ENCODE measurements around the gene GATA2.

The GATA2 gene

GRCh38 chr3:128487813-128488635, 5.0 kb downstream of the GATA2 start:
- peak; percentile 89 for DNase-seq

- no peak for DNase-seq
Measured at GRCh38 chr3:128487538-128487812, 5.5 kb downstream of the GATA2 start.

GRCh38 chr3:128486681-128487537, 6.1 kb downstream of the GATA2 start:
- DNase-seq = no peak

- DNase-seq = no peak
Measured at GRCh38 chr3:128486205-128486628, 6.8 kb downstream of the GATA2 start.

- no peak for DNase-seq
Measured at GRCh38 chr3:128485282-128486204, 7.5 kb downstream of the GATA2 start.

GRCh38 chr3:128484404-128485281, 8.4 kb downstream of the GATA2 start:
- no peak for DNase-seq

GRCh38 chr3:128483657-128484403, 9.2 kb downstream of the GATA2 start:
- DNase-seq = no peak

GRCh38 chr3:128482666-128483656, 10.0 kb downstream of the GATA2 start:
- DNase-seq = peak; percentile 46

GRCh38 chr3:128482175-128482574, 10.8 kb downstream of the GATA2 start:
- DNase-seq = no peak

GRCh38 chr3:128481438-128481942, 11.5 kb downstream of the GATA2 start:
- DNase-seq = peak; percentile 59

- DNase-seq = no peak
Measured at GRCh38 chr3:128480717-128481437, 12.1 kb downstream of the GATA2 start.

GRCh38 chr3:128480278-128480677, 12.7 kb downstream of the GATA2 start:
- DNase-seq = no peak

GRCh38 chr3:128479558-128480086, 13.4 kb downstream of the GATA2 start:
- no peak for DNase-seq

GRCh38 chr3:128478576-128479506, 14.2 kb downstream of the GATA2 start:
- no peak for DNase-seq

- no peak for DNase-seq
Measured at GRCh38 chr3:128476659-128477058, 16.3 kb downstream of the GATA2 start.

GRCh38 chr3:128475355-128475754, 17.6 kb downstream of the GATA2 start:
- DNase-seq = no peak

GRCh38 chr3:128473737-128474136, 19.3 kb downstream of the GATA2 start:
- DNase-seq = no peak

- DNase-seq = no peak
Measured at GRCh38 chr3:128473180-128473519, 19.9 kb downstream of the GATA2 start.

Measured in femur (tissue), 1 donor.